HEK293T (cell line): ENCODE measurements around the gene ZNF799.

Experiments used
- ARNT ChIP-seq: fragments of 450-650 bp; IDR thresholded peaks from 2 replicates; pipeline ENCODE4 v1.6.1; 2017; ENCODE audit warnings: mild to moderate bottlenecking
- BHLHE40 ChIP-seq: fragments of 450-650 bp; IDR thresholded peaks from 2 replicates; pipeline ENCODE4 v1.6.1; 2016; ENCODE audit warnings: mild to moderate bottlenecking, moderate library complexity, borderline replicate concordance
- ELF4 ChIP-seq: fragments of 450-650 bp; IDR thresholded peaks from 2 replicates; pipeline ENCODE4 v1.6.1; 2017; ENCODE audit warnings: antibody characterized with exemption
- FOXA1 ChIP-seq: fragments of 450-650 bp; IDR thresholded peaks from 2 replicates; pipeline ENCODE4 v1.6.1; 2016; ENCODE audit warnings: mild to moderate bottlenecking
- FOXK2 ChIP-seq: fragments of 450-650 bp; IDR thresholded peaks from 2 replicates; pipeline ENCODE4 v1.6.1; 2016; ENCODE audit warnings: mild to moderate bottlenecking
- FOXM1 ChIP-seq: fragments of 450-650 bp; IDR thresholded peaks from 2 replicates; pipeline ENCODE4 v1.6.1; 2017; ENCODE audit warnings: mild to moderate bottlenecking, borderline replicate concordance
- HDGF ChIP-seq: fragments of 450-650 bp; IDR thresholded peaks from 2 replicates; pipeline ENCODE4 v1.6.1; 2017; ENCODE audit warnings: antibody characterized with exemption, borderline replicate concordance
- LEF1 ChIP-seq: fragments of 450-650 bp; IDR thresholded peaks from 2 replicates; pipeline ENCODE4 v1.6.1; 2017; ENCODE audit warnings: mild to moderate bottlenecking, borderline replicate concordance
- NFRKB ChIP-seq: fragments of 450-650 bp; IDR thresholded peaks from 2 replicates; pipeline ENCODE4 v1.6.1; 2016; ENCODE audit warnings: mild to moderate bottlenecking, moderate library complexity
- PKNOX1 ChIP-seq: fragments of 450-650 bp; IDR thresholded peaks from 2 replicates; pipeline ENCODE4 v1.6.1; 2016
- SP1 ChIP-seq: fragments of 450-650 bp; IDR thresholded peaks from 2 replicates; pipeline ENCODE4 v1.6.1; 2017
- SUZ12 ChIP-seq: fragments of 450-650 bp; IDR thresholded peaks from 2 replicates; pipeline ENCODE4 v1.6.1; 2016; ENCODE audit warnings: mild to moderate bottlenecking
- TARDBP ChIP-seq: fragments of 450-650 bp; IDR thresholded peaks from 2 replicates; pipeline ENCODE4 v1.6.1; 2016
- ZNF384 ChIP-seq: fragments of 450-650 bp; IDR thresholded peaks from 2 replicates; pipeline ENCODE4 v1.6.1; 2016

- no peak for TF ChIP-seq ARNT
- no peak for TF ChIP-seq SP1
- no peak for TF ChIP-seq NFRKB
- TF ChIP-seq ELF4, result no peak
- TF ChIP-seq LEF1, result no peak
- no peak for TF ChIP-seq PKNOX1
- no peak for TF ChIP-seq SUZ12
- TF ChIP-seq HDGF, result no peak
- TF ChIP-seq ZNF384, result no peak
- TF ChIP-seq FOXK2, result no peak
- no peak for TF ChIP-seq BHLHE40
- no peak for TF ChIP-seq TARDBP
- TF ChIP-seq FOXM1, result no peak
- no peak for TF ChIP-seq FOXA1
Observed at GRCh38 chr19:12425888-12426274, 24.8 kb upstream of the ZNF799 start.
